Measurements from ENCODE around the gene NGDN. TPM values are rescaled to one million over a fixed set of nuclear protein-coding genes. Genes with fewer than 3 reads are reported as not detected.

NGDN gene
- total RNA-seq, 4 donors from 2014 or later: 35.8 to 45.6 (median 36.5) TPM

- peaks cover 0 to 16% (median 0%) of the 10 kb centered on the region in 3 donors for H3K36me3 ChIP-seq
- no peak overlapping the region for H3K4me3 ChIP-seq
Measured at GRCh38 chr14:23517650-23518326, 48.3 kb downstream of the NGDN start.

GRCh38 chr14:23518709-23519108 is 49.2 kb downstream of the NGDN start:
- DNase-seq (ENCODE audit: low spot score in 2 of 2): no peak
- no peaks in the 10 kb centered on the region for H3K27me3 ChIP-seq
- 57 to 65% methylated on average over 4 of the region's 4 CpGs for WGBS, 2 donors

More at GRCh38 chr14:23517650-23518326, 48.3 kb downstream of the NGDN start:
- 81 to 84% methylated on average over 6 of the region's 6 CpGs for WGBS, 2 donors
- H3K4me1 ChIP-seq: peaks cover 0 to under 1% (median 0%) of the 10 kb centered on the region in 4 donors
- no peaks in the 10 kb centered on the region for H3K27me3 ChIP-seq
- no peak for DNase-seq (ENCODE audit: low spot score in 2 of 2)
- H3K27ac ChIP-seq: no peak overlapping the region
- TF ChIP-seq POLR2A (IDR thresholded peaks at IDR 0.05) (no peak), CTCF (IDR thresholded peaks at IDR 0.05) (no peak), EP300 (IDR thresholded peaks at IDR 0.05) (no peak)
- H3K9me3 ChIP-seq: no peaks in the 10 kb centered on the region

GRCh38 chr14:23520899-23521533 is 51.5 kb downstream of the NGDN start:
- Histone ChIP-seq H3K4me1 (no peaks in the 10 kb centered on the region), H3K27me3 (no peaks in the 10 kb centered on the region), H3K36me3 (peaks cover 0 to 47% (median 0%) of the 10 kb centered on the region in 3 donors), H3K27ac (no peak overlapping the region), H3K4me3 (no peak overlapping the region), H3K9me3 (no peaks in the 10 kb centered on the region)
- TF ChIP-seq EP300 (IDR thresholded peaks at IDR 0.05) (no peak), POLR2A (IDR thresholded peaks at IDR 0.05) (no peak), CTCF (IDR thresholded peaks at IDR 0.05) (no peak)
- DNase-seq (ENCODE audit: low spot score in 2 of 2): no peak
- WGBS, 2 donors: 77 to 80% methylated on average over 14 of the region's 14 CpGs

More at GRCh38 chr14:23518709-23519108, 49.2 kb downstream of the NGDN start:
- no peak overlapping the region for H3K27ac ChIP-seq
- no peak for TF ChIP-seq POLR2A (IDR thresholded peaks at IDR 0.05)
- TF ChIP-seq EP300 (IDR thresholded peaks at IDR 0.05): no peak
- TF ChIP-seq CTCF (IDR thresholded peaks at IDR 0.05): no peak
- no peak overlapping the region for H3K4me3 ChIP-seq
- H3K9me3 ChIP-seq: no peaks in the 10 kb centered on the region
- H3K36me3 ChIP-seq: peaks cover 0 to 25% (median 0%) of the 10 kb centered on the region in 3 donors
- no peaks in the 10 kb centered on the region for H3K4me1 ChIP-seq

GRCh38 chr14:23521785-23522640 is 52.5 kb downstream of the NGDN start:
- Histone ChIP-seq H3K4me3 (no peak overlapping the region), H3K36me3 (peaks cover 0 to 57% (median 0%) of the 10 kb centered on the region in 3 donors), H3K27ac (no peak overlapping the region), H3K9me3 (no peaks in the 10 kb centered on the region), H3K4me1 (no peaks in the 10 kb centered on the region), H3K27me3 (no peaks in the 10 kb centered on the region)
- WGBS, 2 donors: 83 to 87% methylated on average over 16 to 19 of the region's 20 CpGs
- TF ChIP-seq EP300 (IDR thresholded peaks at IDR 0.05) (no peak), CTCF (IDR thresholded peaks at IDR 0.05) (no peak), POLR2A (IDR thresholded peaks at IDR 0.05) (no peak)
- DNase-seq (ENCODE audit: low spot score in 2 of 2): no peak

Data from tibial nerve (tissue), 4 donors.